ENCODE measurements around the gene CNTD1.

GRCh38 chr17:42781639-42782165, 17.0 kb upstream of the CNTD1 start:
- no peak for TF ChIP-seq POLR2A (IDR thresholded peaks at IDR 0.05)
- TF ChIP-seq, protein P1, sequence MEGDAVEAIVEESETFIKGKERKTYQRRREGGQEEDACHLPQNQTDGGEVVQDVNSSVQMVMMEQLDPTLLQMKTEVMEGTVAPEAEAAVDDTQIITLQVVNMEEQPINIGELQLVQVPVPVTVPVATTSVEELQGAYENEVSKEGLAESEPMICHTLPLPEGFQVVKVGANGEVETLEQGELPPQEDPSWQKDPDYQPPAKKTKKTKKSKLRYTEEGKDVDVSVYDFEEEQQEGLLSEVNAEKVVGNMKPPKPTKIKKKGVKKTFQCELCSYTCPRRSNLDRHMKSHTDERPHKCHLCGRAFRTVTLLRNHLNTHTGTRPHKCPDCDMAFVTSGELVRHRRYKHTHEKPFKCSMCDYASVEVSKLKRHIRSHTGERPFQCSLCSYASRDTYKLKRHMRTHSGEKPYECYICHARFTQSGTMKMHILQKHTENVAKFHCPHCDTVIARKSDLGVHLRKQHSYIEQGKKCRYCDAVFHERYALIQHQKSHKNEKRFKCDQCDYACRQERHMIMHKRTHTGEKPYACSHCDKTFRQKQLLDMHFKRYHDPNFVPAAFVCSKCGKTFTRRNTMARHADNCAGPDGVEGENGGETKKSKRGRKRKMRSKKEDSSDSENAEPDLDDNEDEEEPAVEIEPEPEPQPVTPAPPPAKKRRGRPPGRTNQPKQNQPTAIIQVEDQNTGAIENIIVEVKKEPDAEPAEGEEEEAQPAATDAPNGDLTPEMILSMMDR (IDR thresholded peaks at IDR 0.05), result no peak
